ENCODE measurements around the gene SLC9A7.
"Not testable (repeated sequence)": the region's sequence is repeated elsewhere in the genome, so short reads cannot be mapped to it uniquely, and the experiment has no call there.

The SLC9A7 gene

DNA sequence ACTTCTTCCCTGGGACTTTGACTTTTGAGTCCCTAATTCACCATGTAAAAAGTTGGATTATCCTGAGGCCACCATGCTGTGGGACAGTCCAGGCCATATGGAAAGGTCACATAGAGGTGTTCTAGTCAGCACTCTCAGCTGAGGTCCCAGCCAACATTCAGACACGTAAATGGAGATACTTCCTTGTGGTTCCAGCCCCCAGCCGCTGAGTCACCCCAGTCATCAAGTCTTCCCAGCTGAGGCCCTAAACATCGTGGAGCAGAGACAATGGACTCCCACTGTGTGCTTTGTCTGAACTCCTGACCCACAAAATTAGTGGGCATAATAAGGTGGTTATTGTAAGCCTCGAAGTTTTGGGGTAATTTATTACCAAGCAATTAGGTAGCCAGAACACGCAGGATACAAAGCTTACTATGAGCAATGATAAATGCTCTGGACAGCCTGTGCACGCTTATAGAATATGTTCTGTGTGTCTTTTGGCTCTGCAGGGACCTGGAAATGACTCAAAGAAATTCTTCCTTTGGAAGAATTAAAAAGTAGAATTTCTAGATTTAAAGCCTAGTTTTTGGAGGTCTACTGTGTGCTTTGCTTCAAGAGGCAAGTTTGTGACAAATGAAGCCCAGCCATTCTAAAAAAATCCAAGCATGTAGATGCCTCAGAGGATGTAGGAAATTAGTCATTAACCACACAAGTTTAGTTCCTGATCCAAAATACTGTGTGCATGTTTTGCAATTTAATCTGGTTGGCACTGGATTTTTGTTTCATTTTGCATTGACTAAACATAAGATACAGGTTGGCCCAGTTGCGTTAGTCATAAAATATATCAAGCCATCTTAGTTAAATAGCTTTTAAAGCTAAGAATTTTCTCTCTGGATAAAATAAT is 33.2 kb upstream of the SLC9A7 start:
- no peak for TF ChIP-seq CTCF (IDR thresholded peaks at IDR 0.05; ENCODE audit: low read depth, low read length)
- no peak for TF ChIP-seq POLR2A (IDR thresholded peaks at IDR 0.05; ENCODE audit: extremely low read depth, insufficient read length)
- TF ChIP-seq MYC (IDR thresholded peaks at IDR 0.05; ENCODE audit: low read depth, low read length): no peak; the same call in 1 of the 2 replicates
- TF ChIP-seq MAX (IDR thresholded peaks at IDR 0.05; ENCODE audit: low read depth, low read length): no peak
- peak overlapping the region; percentile 46 for H3K4me3 ChIP-seq (ENCODE audit: low read depth, low read length)
- peak; percentile 84 for DNase-seq (ENCODE audit: low read depth)

- TF ChIP-seq MAX (IDR thresholded peaks at IDR 0.05; ENCODE audit: low read depth, low read length) (no peak), POLR2A (IDR thresholded peaks at IDR 0.05; ENCODE audit: extremely low read depth, insufficient read length) (no peak), MYC (IDR thresholded peaks at IDR 0.05; ENCODE audit: low read depth, low read length) (no peak), CTCF (IDR thresholded peaks at IDR 0.05; ENCODE audit: low read depth, low read length) (no peak)
- DNase-seq (ENCODE audit: low read depth): no peak
Measured at GRCh38 chrX:46788902-46789301, 30.0 kb upstream of the SLC9A7 start.

DNA sequence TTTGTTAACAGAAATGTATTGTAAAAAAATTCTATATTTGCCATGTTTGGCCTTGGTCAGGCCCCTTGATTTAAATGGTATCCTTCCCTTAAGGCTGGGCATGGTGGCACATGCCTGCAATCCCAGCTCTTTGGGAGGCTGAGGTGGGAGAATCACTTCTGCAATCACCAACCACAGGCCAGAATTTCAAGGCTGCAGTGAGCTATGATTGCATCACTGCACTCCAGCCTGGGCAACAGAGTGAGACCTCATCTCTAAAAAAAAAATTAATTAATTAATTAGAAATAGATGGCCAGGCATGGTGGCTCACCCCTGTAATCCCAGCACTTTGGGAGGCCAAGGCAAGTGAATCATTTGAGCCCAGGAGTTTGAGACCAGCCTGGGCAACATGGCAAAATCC is 25.5 kb upstream of the SLC9A7 start:
- H3K4me3 ChIP-seq (ENCODE audit: low read depth, low read length); DNase-seq (ENCODE audit: low read depth): not testable (repeated sequence)

More at GRCh38 chrX:46788902-46789301, 30.0 kb upstream of the SLC9A7 start:
- H3K4me3 ChIP-seq (ENCODE audit: low read depth, low read length): no peak overlapping the region

GRCh38 chrX:46782034-46782433 is 23.1 kb upstream of the SLC9A7 start:
- no peak for DNase-seq (ENCODE audit: low read depth)
- TF ChIP-seq MAX (IDR thresholded peaks at IDR 0.05; ENCODE audit: low read depth, low read length) (no peak), MYC (IDR thresholded peaks at IDR 0.05; ENCODE audit: low read depth, low read length) (no peak), POLR2A (IDR thresholded peaks at IDR 0.05; ENCODE audit: extremely low read depth, insufficient read length) (no peak), CTCF (IDR thresholded peaks at IDR 0.05; ENCODE audit: low read depth, low read length) (no peak)
- no peak overlapping the region for H3K4me3 ChIP-seq (ENCODE audit: low read depth, low read length)

GRCh38 chrX:46777971-46778810 is 19.3 kb upstream of the SLC9A7 start:
- no peak overlapping the region for H3K4me3 ChIP-seq (ENCODE audit: low read depth, low read length)
- DNase-seq (ENCODE audit: low read depth): no peak
- TF ChIP-seq POLR2A (IDR thresholded peaks at IDR 0.05; ENCODE audit: extremely low read depth, insufficient read length): no peak
- TF ChIP-seq MAX (IDR thresholded peaks at IDR 0.05; ENCODE audit: low read depth, low read length): no peak
- no peak for TF ChIP-seq MYC (IDR thresholded peaks at IDR 0.05; ENCODE audit: low read depth, low read length)
- no peak for TF ChIP-seq CTCF (IDR thresholded peaks at IDR 0.05; ENCODE audit: low read depth, low read length)

DNA sequence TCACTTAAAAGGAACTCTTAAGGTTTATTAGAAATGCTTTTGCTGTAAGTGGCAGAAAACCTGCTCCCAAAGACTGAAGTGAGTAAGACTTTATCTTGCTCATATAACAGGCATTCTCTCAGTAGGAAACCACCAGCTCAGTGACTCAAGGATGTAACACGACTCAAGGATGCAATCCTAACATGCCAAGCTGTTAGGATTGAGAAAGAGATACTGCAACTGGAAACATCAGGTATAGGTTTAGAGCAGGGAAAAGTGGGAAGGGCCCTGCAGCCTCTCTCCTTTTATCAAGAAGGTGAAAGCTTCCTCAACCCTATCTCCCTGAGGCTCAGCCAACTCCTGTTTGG is 11.9 kb upstream of the SLC9A7 start:
- TF ChIP-seq MAX (IDR thresholded peaks at IDR 0.05; ENCODE audit: low read depth, low read length): no peak
- no peak for TF ChIP-seq CTCF (IDR thresholded peaks at IDR 0.05; ENCODE audit: low read depth, low read length)
- TF ChIP-seq MYC (IDR thresholded peaks at IDR 0.05; ENCODE audit: low read depth, low read length): no peak
- TF ChIP-seq POLR2A (IDR thresholded peaks at IDR 0.05; ENCODE audit: extremely low read depth, insufficient read length): no peak
- DNase-seq (ENCODE audit: low read depth): no peak
- no peak overlapping the region for H3K4me3 ChIP-seq (ENCODE audit: low read depth, low read length)

All from NB4 (cell line).